ENCODE results near the gene DNAH14. TPM values are rescaled to one million over a fixed set of nuclear protein-coding genes. Genes with fewer than 3 reads are reported as not detected.

Gene DNAH14
- total and polyA plus RNA-seq, 4 donors, result 2.7 to 19.8 (median 9.6) TPM

DNA sequence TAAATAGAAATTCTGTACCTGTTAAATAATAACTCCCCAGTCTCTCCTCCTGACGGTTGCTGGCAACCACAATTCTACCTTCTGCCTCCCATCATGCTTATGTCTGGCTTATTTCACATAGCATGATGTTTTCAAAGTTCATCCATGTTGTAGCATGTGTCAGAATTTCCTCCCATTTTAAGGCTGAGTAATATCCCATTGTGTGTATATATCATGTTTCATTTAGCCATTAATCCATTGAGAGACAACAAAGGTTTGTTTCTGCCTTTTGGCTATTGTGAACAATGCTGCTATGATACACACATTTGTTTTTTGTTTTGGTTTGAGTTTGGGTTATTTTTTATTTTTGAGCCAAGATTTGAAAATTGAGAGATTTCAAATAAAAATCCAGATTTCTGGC is 426.4 kb downstream of the DNAH14 start:
- H3K9ac ChIP-seq (ENCODE audit: low read depth in 1 of 2, low read length in 2 of 2), result no peak overlapping the region
- H3K4me3 ChIP-seq (ENCODE audit: low read depth in 1 of 3, low read length in 3 of 3), result no peak overlapping the region
- H3K4me1 ChIP-seq (ENCODE audit: control insufficient read depth in 4 of 4, insufficient read depth in 4 of 4, low read length in 3 of 4), result peaks cover 3 to 21% (median 13%) of the 10 kb centered on the region in 4 donors
- 91% methylated on average over 1 of the region's 1 CpG for WGBS
- no peaks in the 10 kb centered on the region for H3K36me3 ChIP-seq (ENCODE audit: control insufficient read depth in 4 of 4, insufficient read depth in 3 of 4, low read depth in 1 of 4, low read length in 3 of 4)
- no peak overlapping the region for H3K27ac ChIP-seq (ENCODE audit: low read depth in 1 of 2, low read length in 2 of 2)
- TF ChIP-seq, protein P1, sequence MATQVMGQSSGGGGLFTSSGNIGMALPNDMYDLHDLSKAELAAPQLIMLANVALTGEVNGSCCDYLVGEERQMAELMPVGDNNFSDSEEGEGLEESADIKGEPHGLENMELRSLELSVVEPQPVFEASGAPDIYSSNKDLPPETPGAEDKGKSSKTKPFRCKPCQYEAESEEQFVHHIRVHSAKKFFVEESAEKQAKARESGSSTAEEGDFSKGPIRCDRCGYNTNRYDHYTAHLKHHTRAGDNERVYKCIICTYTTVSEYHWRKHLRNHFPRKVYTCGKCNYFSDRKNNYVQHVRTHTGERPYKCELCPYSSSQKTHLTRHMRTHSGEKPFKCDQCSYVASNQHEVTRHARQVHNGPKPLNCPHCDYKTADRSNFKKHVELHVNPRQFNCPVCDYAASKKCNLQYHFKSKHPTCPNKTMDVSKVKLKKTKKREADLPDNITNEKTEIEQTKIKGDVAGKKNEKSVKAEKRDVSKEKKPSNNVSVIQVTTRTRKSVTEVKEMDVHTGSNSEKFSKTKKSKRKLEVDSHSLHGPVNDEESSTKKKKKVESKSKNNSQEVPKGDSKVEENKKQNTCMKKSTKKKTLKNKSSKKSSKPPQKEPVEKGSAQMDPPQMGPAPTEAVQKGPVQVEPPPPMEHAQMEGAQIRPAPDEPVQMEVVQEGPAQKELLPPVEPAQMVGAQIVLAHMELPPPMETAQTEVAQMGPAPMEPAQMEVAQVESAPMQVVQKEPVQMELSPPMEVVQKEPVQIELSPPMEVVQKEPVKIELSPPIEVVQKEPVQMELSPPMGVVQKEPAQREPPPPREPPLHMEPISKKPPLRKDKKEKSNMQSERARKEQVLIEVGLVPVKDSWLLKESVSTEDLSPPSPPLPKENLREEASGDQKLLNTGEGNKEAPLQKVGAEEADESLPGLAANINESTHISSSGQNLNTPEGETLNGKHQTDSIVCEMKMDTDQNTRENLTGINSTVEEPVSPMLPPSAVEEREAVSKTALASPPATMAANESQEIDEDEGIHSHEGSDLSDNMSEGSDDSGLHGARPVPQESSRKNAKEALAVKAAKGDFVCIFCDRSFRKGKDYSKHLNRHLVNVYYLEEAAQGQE (IDR thresholded peaks at IDR 0.05), result no peak
- TF ChIP-seq RAD21 (IDR thresholded peaks at IDR 0.05) (no peak), YY1 (IDR thresholded peaks at IDR 0.05) (no peak), FOXA1 (IDR thresholded peaks at IDR 0.05) (no peak), NR2F2 (IDR thresholded peaks at IDR 0.05) (no peak), JUND (IDR thresholded peaks at IDR 0.05) (no peak), RXRA (IDR thresholded peaks at IDR 0.05) (no peak), FOXA2 (IDR thresholded peaks at IDR 0.05) (no peak)
- TF ChIP-seq, protein P2, sequence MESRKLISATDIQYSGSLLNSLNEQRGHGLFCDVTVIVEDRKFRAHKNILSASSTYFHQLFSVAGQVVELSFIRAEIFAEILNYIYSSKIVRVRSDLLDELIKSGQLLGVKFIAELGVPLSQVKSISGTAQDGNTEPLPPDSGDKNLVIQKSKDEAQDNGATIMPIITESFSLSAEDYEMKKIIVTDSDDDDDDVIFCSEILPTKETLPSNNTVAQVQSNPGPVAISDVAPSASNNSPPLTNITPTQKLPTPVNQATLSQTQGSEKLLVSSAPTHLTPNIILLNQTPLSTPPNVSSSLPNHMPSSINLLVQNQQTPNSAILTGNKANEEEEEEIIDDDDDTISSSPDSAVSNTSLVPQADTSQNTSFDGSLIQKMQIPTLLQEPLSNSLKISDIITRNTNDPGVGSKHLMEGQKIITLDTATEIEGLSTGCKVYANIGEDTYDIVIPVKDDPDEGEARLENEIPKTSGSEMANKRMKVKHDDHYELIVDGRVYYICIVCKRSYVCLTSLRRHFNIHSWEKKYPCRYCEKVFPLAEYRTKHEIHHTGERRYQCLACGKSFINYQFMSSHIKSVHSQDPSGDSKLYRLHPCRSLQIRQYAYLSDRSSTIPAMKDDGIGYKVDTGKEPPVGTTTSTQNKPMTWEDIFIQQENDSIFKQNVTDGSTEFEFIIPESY (IDR thresholded peaks at IDR 0.05), result no peak
- TF ChIP-seq, protein P3, sequence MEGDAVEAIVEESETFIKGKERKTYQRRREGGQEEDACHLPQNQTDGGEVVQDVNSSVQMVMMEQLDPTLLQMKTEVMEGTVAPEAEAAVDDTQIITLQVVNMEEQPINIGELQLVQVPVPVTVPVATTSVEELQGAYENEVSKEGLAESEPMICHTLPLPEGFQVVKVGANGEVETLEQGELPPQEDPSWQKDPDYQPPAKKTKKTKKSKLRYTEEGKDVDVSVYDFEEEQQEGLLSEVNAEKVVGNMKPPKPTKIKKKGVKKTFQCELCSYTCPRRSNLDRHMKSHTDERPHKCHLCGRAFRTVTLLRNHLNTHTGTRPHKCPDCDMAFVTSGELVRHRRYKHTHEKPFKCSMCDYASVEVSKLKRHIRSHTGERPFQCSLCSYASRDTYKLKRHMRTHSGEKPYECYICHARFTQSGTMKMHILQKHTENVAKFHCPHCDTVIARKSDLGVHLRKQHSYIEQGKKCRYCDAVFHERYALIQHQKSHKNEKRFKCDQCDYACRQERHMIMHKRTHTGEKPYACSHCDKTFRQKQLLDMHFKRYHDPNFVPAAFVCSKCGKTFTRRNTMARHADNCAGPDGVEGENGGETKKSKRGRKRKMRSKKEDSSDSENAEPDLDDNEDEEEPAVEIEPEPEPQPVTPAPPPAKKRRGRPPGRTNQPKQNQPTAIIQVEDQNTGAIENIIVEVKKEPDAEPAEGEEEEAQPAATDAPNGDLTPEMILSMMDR (IDR thresholded peaks at IDR 0.05; ENCODE audit: low read depth, low read length, missing input control), result no peak
- TF ChIP-seq, protein P4, sequence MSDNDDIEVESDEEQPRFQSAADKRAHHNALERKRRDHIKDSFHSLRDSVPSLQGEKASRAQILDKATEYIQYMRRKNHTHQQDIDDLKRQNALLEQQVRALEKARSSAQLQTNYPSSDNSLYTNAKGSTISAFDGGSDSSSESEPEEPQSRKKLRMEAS (IDR thresholded peaks at IDR 0.05), result no peak
- TF ChIP-seq, protein P5, sequence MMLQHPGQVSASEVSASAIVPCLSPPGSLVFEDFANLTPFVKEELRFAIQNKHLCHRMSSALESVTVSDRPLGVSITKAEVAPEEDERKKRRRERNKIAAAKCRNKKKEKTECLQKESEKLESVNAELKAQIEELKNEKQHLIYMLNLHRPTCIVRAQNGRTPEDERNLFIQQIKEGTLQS (IDR thresholded peaks at IDR 0.05), result no peak
- no peak for DNase-seq (ENCODE audit: low spot score)
- H3K27me3 ChIP-seq (ENCODE audit: control insufficient read depth in 4 of 4, insufficient read depth in 4 of 4, low read length in 3 of 4), result no peaks in the 10 kb centered on the region
- H3K9me3 ChIP-seq (ENCODE audit: control insufficient read depth in 4 of 4, low read length in 3 of 4), result no peaks in the 10 kb centered on the region

DNA sequence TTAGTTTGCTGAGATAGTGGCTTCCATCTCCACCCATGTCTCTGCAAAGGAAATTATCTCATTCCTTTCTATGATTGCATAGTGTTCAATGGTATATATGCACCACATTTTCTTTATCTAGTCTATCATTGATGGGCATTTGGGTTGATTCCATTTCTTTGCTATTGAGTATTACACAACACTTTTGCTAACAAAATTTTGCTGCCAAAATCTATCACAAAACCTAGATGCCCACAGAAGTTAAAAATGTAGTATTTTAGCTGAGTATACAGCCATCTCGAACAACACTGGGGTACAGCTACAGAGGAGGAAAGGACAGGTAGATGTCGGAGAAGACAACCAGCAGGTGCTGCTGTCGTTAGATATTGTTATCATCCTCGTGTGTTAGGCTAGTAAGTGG is 430.6 kb downstream of the DNAH14 start:
- no peak overlapping the region for H3K27ac ChIP-seq (ENCODE audit: low read depth in 1 of 2, low read length in 2 of 2)
- H3K9ac ChIP-seq (ENCODE audit: low read depth in 1 of 2, low read length in 2 of 2), result no peak overlapping the region
- no peak overlapping the region for H3K4me3 ChIP-seq (ENCODE audit: low read depth in 1 of 3, low read length in 3 of 3)
- no peaks in the 10 kb centered on the region for H3K27me3 ChIP-seq (ENCODE audit: control insufficient read depth in 4 of 4, insufficient read depth in 4 of 4, low read length in 3 of 4)
- H3K36me3 ChIP-seq (ENCODE audit: control insufficient read depth in 4 of 4, insufficient read depth in 3 of 4, low read depth in 1 of 4, low read length in 3 of 4), result no peaks in the 10 kb centered on the region
- H3K9me3 ChIP-seq (ENCODE audit: control insufficient read depth in 4 of 4, low read length in 3 of 4), result no peaks in the 10 kb centered on the region
- TF ChIP-seq SP1 (IDR thresholded peaks at IDR 0.05), result no peak
- TF ChIP-seq, protein P4 (IDR thresholded peaks at IDR 0.05), result no peak
- TF ChIP-seq HNF4G (IDR thresholded peaks at IDR 0.05), result no peak
- TF ChIP-seq RAD21 (IDR thresholded peaks at IDR 0.05), result no peak
- no peak for TF ChIP-seq RXRA (IDR thresholded peaks at IDR 0.05)
- no peak for TF ChIP-seq GABPA (IDR thresholded peaks at IDR 0.05 in 1 of 2, conservative IDR thresholded peaks at IDR 0.05 in 1 of 2)
- TF ChIP-seq TAF1 (conservative IDR thresholded peaks at IDR 0.05), result no peak
- TF ChIP-seq FOXA2 (IDR thresholded peaks at IDR 0.05), result no peak
- TF ChIP-seq, protein P1 (IDR thresholded peaks at IDR 0.05), result no peak
- TF ChIP-seq FOXA1 (IDR thresholded peaks at IDR 0.05), result no peak
- no peak for TF ChIP-seq JUND (IDR thresholded peaks at IDR 0.05)
- peaks cover 2 to 10% (median 7%) of the 10 kb centered on the region in 4 donors for H3K4me1 ChIP-seq (ENCODE audit: control insufficient read depth in 4 of 4, insufficient read depth in 4 of 4, low read length in 3 of 4)
- DNase-seq (ENCODE audit: low spot score), result no peak
- 53% methylated on average over 4 of the region's 4 CpGs for WGBS
